HEK293T (cell line): ENCODE data around the gene MERTK.

Experiments
- CTCF ChIA-PET: fragments of 350-600 bp; formaldehyde crosslinking; extraction: SDS; loops from one replicate; lab custom pipeline; 2021; ENCODE audit warnings: antibody characterized with exemption, inconsistent platforms; lab: Yijun Ruan, JAX
- POLR2A ChIA-PET: fragments of 350-600 bp; formaldehyde crosslinking; extraction: SDS; loops from one replicate; lab custom pipeline; 2020; ENCODE audit warnings: antibody characterized with exemption, inconsistent platforms; lab: Yijun Ruan, JAX
- DNase-seq: peaks from one replicate; pipeline ENCODE4 v3.0.0; 2012; ENCODE audit warnings: mixed read lengths; ENCODE audit errors: extremely low spot score
- ARNT ChIP-seq: fragments of 450-650 bp; IDR thresholded peaks from 2 replicates; pipeline ENCODE4 v1.6.1; 2017; ENCODE audit warnings: mild to moderate bottlenecking
- BHLHE40 ChIP-seq: fragments of 450-650 bp; IDR thresholded peaks from 2 replicates; pipeline ENCODE4 v1.6.1; 2016; ENCODE audit warnings: mild to moderate bottlenecking, moderate library complexity, borderline replicate concordance
- CTBP1 ChIP-seq: fragments of 450-650 bp; IDR thresholded peaks from 2 replicates; pipeline ENCODE4 v1.6.1; 2016; ENCODE audit warnings: borderline replicate concordance
- ELF4 ChIP-seq: fragments of 450-650 bp; IDR thresholded peaks from 2 replicates; pipeline ENCODE4 v1.6.1; 2017; ENCODE audit warnings: antibody characterized with exemption
- FOXA1 ChIP-seq: fragments of 450-650 bp; IDR thresholded peaks from 2 replicates; pipeline ENCODE4 v1.6.1; 2016; ENCODE audit warnings: mild to moderate bottlenecking
- FOXK2 ChIP-seq: fragments of 450-650 bp; IDR thresholded peaks from 2 replicates; pipeline ENCODE4 v1.6.1; 2016; ENCODE audit warnings: mild to moderate bottlenecking
- FOXM1 ChIP-seq: fragments of 450-650 bp; IDR thresholded peaks from 2 replicates; pipeline ENCODE4 v1.6.1; 2017; ENCODE audit warnings: mild to moderate bottlenecking, borderline replicate concordance
- HDGF ChIP-seq: fragments of 450-650 bp; IDR thresholded peaks from 2 replicates; pipeline ENCODE4 v1.6.1; 2017; ENCODE audit warnings: antibody characterized with exemption, borderline replicate concordance
- L3MBTL2 ChIP-seq: fragments of 450-650 bp; conservative IDR thresholded peaks from 2 replicates; pipeline ENCODE4 v1.6.1; 2016; ENCODE audit warnings: mild to moderate bottlenecking
- LEF1 ChIP-seq: fragments of 450-650 bp; IDR thresholded peaks from 2 replicates; pipeline ENCODE4 v1.6.1; 2017; ENCODE audit warnings: mild to moderate bottlenecking, borderline replicate concordance
- NFRKB ChIP-seq: fragments of 450-650 bp; IDR thresholded peaks from 2 replicates; pipeline ENCODE4 v1.6.1; 2016; ENCODE audit warnings: mild to moderate bottlenecking, moderate library complexity
- SP1 ChIP-seq: fragments of 450-650 bp; IDR thresholded peaks from 2 replicates; pipeline ENCODE4 v1.6.1; 2017
- SUZ12 ChIP-seq: fragments of 450-650 bp; IDR thresholded peaks from 2 replicates; pipeline ENCODE4 v1.6.1; 2016; ENCODE audit warnings: mild to moderate bottlenecking
- TARDBP ChIP-seq: fragments of 450-650 bp; IDR thresholded peaks from 2 replicates; pipeline ENCODE4 v1.6.1; 2016
- ZNF384 ChIP-seq: fragments of 450-650 bp; IDR thresholded peaks from 2 replicates; pipeline ENCODE4 v1.6.1; 2016
- TF ChIP-seq, protein P1 (sequence below): fragments of 450-650 bp; IDR thresholded peaks from 2 replicates; pipeline ENCODE4 v1.6.1; 2016

The MERTK gene

DNA sequence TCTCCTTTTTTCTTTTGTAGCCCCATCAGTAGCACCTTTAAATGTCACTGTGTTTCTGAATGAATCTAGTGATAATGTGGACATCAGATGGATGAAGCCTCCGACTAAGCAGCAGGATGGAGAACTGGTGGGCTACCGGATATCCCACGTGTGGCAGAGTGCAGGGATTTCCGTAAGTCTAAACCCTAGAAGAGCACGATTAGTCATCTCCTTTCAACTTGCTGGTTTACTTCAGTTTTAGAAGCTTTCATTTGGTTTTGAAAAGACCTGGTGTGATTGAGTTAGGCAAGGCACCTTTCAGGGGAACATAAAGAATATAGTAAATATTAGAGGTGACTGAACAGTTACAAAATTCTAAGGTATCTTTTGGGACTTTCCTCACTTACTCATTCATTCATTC lies 84.4 kb downstream of the MERTK start:
- ChIA-PET CTCF (no interaction called here), POLR2A (no interaction called here)
- TF ChIP-seq CTBP1 (no peak), L3MBTL2 (no peak), SUZ12 (no peak), FOXA1 (no peak), ARNT (no peak), BHLHE40 (no peak), ELF4 (no peak), HDGF (no peak), TARDBP (no peak), ZNF384 (no peak), LEF1 (no peak), NFRKB (no peak), SP1 (no peak), FOXM1 (no peak), FOXK2 (no peak)
- TF ChIP-seq, protein P1, sequence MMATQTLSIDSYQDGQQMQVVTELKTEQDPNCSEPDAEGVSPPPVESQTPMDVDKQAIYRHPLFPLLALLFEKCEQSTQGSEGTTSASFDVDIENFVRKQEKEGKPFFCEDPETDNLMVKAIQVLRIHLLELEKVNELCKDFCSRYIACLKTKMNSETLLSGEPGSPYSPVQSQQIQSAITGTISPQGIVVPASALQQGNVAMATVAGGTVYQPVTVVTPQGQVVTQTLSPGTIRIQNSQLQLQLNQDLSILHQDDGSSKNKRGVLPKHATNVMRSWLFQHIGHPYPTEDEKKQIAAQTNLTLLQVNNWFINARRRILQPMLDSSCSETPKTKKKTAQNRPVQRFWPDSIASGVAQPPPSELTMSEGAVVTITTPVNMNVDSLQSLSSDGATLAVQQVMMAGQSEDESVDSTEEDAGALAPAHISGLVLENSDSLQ: no peak
- DNase-seq: no peak

DNA sequence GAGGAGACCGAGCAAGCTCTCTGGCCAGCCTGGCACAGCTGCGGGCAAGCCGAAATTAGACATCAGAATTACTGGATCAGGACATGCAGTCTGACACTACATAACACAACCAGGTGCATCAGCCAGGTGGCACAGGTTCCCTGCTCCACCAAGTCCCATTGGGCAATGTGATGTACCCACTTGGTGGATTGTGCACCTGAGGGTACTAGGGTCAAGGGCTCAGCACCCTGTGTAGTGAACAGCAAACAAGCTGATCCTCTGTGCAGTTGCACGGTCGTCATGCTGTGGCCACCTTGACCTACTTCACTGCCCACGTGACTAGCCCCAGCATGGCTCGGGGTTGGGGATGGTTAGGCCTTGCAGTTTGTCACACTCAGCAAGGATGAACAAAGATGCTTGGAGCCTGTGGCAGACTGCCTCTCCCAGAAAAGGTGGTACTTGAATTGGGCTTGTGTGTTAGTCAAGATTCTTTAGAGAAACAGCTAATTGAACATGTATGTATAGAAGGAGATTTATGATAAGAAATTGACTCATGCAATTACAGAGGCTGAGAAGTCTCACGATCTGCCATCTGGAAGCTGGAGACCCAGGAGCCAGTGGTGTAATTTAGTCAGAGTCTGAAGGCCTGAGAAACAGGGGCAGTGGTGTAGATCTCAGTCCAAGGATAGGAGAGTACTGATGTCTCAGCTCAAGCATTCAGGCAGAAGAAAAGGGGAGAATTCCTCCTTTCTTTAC lies 85.2 kb downstream of the MERTK start:
- CTCF ChIA-PET: interaction anchor here (0.7 kb wide), 1 partner anchor 38 kb away, joined by 3 read pairs; no protein-coding TSS in a partner anchor
- no peak for DNase-seq
- TF ChIP-seq, protein P1: no peak
- TF ChIP-seq FOXK2: no peak
- no peak for TF ChIP-seq HDGF
- TF ChIP-seq LEF1: no peak
- TF ChIP-seq TARDBP: no peak
- TF ChIP-seq ELF4: no peak
- TF ChIP-seq ZNF384: no peak
- TF ChIP-seq FOXA1: no peak
- TF ChIP-seq FOXM1: no peak
- no peak for TF ChIP-seq NFRKB
- TF ChIP-seq ARNT: no peak
- no peak for TF ChIP-seq CTBP1
- no peak for TF ChIP-seq L3MBTL2
- TF ChIP-seq SUZ12: no peak
- TF ChIP-seq BHLHE40: no peak
- TF ChIP-seq SP1: no peak
- POLR2A ChIA-PET: no interaction called here

DNA sequence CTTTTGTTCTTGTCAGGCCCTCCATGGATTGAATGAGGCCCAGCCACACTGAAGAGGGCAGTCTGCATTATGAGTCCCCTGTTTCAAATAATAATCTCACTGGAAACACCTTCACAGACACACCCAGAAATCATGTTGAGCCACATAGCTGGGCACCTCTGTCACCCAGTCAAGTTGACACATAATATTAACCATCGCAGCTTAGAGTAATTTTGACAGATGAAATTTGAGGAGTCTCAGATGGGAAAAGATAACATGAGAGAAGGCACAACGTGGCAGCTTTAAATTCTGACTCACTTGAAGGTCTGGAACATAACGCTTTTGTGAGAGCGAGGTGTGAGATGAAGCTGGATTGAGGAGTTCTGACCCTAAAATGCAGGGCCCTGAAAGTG lies 85.8 kb downstream of the MERTK start:
- CTCF ChIA-PET: interaction anchor here (0.7 kb wide), 1 partner anchor 38 kb away, joined by 3 read pairs; no protein-coding TSS in a partner anchor

DNA sequence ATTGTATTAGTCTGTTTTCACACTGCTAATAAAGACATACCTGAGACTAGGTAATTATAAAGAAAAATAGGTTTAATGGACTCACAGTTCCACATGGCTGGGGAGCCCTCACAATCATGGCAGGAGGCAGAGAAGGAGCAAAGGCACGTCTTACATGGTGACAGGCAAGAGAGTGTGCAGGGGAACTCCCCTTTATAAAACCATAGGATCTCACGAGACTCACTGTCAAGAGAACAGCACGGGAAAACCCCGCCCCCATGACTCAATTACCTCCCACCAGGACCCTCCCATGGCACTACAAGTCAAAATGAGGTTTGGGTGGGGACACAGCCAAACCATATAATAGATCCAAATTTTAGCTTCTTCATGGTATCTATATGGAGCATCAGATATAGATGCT lies 87.1 kb downstream of the MERTK start:
- TF ChIP-seq FOXA1 (no peak), ZNF384 (no peak), L3MBTL2 (no peak), HDGF (no peak), FOXK2 (no peak)
- no peak for DNase-seq
- ChIA-PET CTCF (no interaction called here), POLR2A (interaction anchor here (1.6 kb wide), 1 partner anchor 102 kb away, joined by 3 read pairs; no protein-coding TSS in a partner anchor)

More for the DNA sequence above, 85.8 kb downstream of the MERTK start:
- POLR2A ChIA-PET: no interaction called here
- DNase-seq: no peak
- TF ChIP-seq TARDBP: no peak
- no peak for TF ChIP-seq BHLHE40
- TF ChIP-seq FOXA1: no peak
- no peak for TF ChIP-seq SP1
- no peak for TF ChIP-seq LEF1
- TF ChIP-seq, protein P1: no peak
- no peak for TF ChIP-seq NFRKB
- TF ChIP-seq FOXM1: no peak
- TF ChIP-seq ARNT: no peak
- TF ChIP-seq HDGF: no peak
- TF ChIP-seq SUZ12: no peak
- no peak for TF ChIP-seq L3MBTL2
- no peak for TF ChIP-seq CTBP1
- TF ChIP-seq FOXK2: no peak
- no peak for TF ChIP-seq ZNF384
- no peak for TF ChIP-seq ELF4

DNA sequence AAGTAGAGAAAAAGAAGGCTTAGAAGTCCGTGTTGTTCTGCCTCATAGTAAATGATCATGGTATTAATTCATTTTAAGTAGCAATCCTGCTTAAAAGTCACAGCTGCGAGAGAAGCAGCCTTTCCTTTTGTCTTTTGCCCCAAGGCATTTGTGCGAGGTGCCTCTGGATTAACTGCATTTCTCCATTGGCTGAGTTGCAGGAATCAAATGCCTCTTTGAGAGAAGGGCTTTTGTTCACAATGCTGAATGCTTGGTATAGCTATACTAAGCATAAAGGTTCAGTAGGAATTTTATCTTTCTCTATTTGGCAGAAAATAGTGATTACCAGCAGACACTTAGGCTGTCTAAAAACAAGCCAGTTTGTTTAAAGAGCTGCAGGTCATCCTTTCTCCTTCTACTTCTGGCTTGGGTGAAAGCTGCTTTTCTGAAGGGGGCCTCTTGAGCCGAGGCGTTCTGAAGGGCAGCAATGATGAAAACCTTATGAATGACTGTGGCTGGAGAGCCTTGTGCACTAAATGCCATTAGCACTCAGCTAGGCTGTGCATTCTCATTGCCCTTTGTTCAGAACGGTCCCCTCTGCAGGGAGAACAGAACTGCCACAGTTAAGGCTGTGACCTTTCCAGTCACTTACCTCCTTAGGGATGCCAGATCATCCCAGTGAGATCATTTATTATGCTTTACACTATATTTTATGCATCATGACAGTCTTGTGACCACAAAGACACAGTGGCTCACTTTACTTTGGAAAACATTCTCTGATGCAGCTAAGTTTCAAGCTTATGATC lies 87.9 kb downstream of the MERTK start:
- POLR2A ChIA-PET: interaction anchor here (1.6 kb wide), 1 partner anchor 103 kb away, joined by 3 read pairs; no protein-coding TSS in a partner anchor
- CTCF ChIA-PET: no interaction called here
- DNase-seq: no peak
- TF ChIP-seq, protein P1: peak; percentile 38; the same call in 1 of the 2 replicates
- TF ChIP-seq HDGF (no peak), BHLHE40 (no peak)
